K562 (cell line): ENCODE measurements around the gene ADGRB3. TPM values are rescaled to one million over a fixed set of nuclear protein-coding genes. Genes with fewer than 3 reads are reported as not detected.

Source experiments
- ATAC-seq: fragments of 200-7000 bp; cut with Tn5 transposase; 3 replicates; pipeline ENCODE4 v1.9.1; 2020; ENCODE audit warnings: moderate library complexity
- BruUV-seq: library from RNA; stranded (reverse); fragments of 400-500 nt; replicated peaks from 2 replicates; lab custom pipeline; 2021; lab: Mats Ljungman, UMichigan
- CTCF ChIA-PET: fragments of 300-600 bp; formaldehyde crosslinking; extraction: SDS; loops from one replicate; lab custom pipeline; 2021; ENCODE audit warnings: low intra/inter-chr PET ratio; lab: Yijun Ruan, JAX
- POLR2A ChIA-PET: fragments of 300-600, 350-650 bp; sonication (Branson Sonifier 250); formaldehyde crosslinking; extraction: SDS; loops from one replicate; lab custom pipeline; 2021; ENCODE audit warnings: antibody characterized with exemption, inconsistent platforms; lab: Yijun Ruan, JAX
- DNase-seq, 4 experiments: peaks; one replicate each; pipeline versions ENCODE4 v3.0.0 to v3.0.0-alpha.2; 2011 to 2018; ENCODE audit warnings: low spot score in 3 of 4, mixed read lengths in 3 of 4; ENCODE audit errors: extremely low read depth in 1 of 4
- FAIRE-seq: peaks from 2 replicates; lab custom pipeline; 2011; peaks lifted over from hg19 to GRCh38; lab: Jason Lieb, UNC
- H2AFZ ChIP-seq: 2 replicates; pipeline ENCODE4 v1.6.0; 2011; ENCODE audit warnings: low read depth, low read length, control low read depth, inconsistent platforms
- H3K27ac ChIP-seq: fragments of 200-600 bp; 3 replicates; pipeline ENCODE4 v1.8.0; 2011; ENCODE audit warnings: low read depth, mild to moderate bottlenecking, control low read depth, inconsistent platforms, low read length, moderate library complexity, mixed read lengths; ENCODE audit errors: extremely low read depth
- H3K27me3 ChIP-seq, 2 experiments: fragments of 300-600 bp in 1 of 2; 2 replicates in 1 of 2; 3 replicates in 1 of 2; pipeline versions ENCODE4 v1.6.0 to v1.8.0; 2011; ENCODE audit warnings: inconsistent platforms in 2 of 2, low read length in 2 of 2, mild to moderate bottlenecking in 1 of 2, mixed read lengths in 1 of 2, moderate library complexity in 1 of 2; ENCODE audit not compliant: control insufficient read depth in 2 of 2, insufficient read depth in 2 of 2
- H3K36me3 ChIP-seq: fragments of 300-600 bp; 3 replicates; pipeline ENCODE4 v1.8.0; 2011; ENCODE audit warnings: mild to moderate bottlenecking, low read length, inconsistent platforms; ENCODE audit not compliant: control insufficient read depth, insufficient read depth
- H3K4me1 ChIP-seq, 2 experiments: fragments of 200-600 bp in 1 of 2; replicated peaks in 1 of 2; 2 replicates in 1 of 2; 3 replicates in 1 of 2; pipeline versions ENCODE4 v1.5.1 to v1.8.0; 2011; ENCODE audit warnings: inconsistent platforms in 2 of 2, low read length in 2 of 2, mild to moderate bottlenecking in 1 of 2, mixed read lengths in 1 of 2, moderate library complexity in 1 of 2; ENCODE audit not compliant: control insufficient read depth in 2 of 2, insufficient read depth in 2 of 2
- H3K4me2 ChIP-seq: 2 replicates; pipeline ENCODE4 v1.6.1; 2011; ENCODE audit warnings: low read length, control low read depth, inconsistent platforms, mixed read lengths; ENCODE audit not compliant: insufficient read depth
- H3K4me3 ChIP-seq: fragments of 200-600 bp; sonication (generic), shearing (Covaris generic); 2 replicates; pipeline ENCODE4 v1.5.1; 2016; ENCODE audit warnings: control low read depth, inconsistent platforms
- H3K79me2 ChIP-seq: fragments of 200-600 bp; 3 replicates; pipeline ENCODE4 v1.8.0; 2011; ENCODE audit warnings: low read length, inconsistent platforms; ENCODE audit not compliant: control insufficient read depth, insufficient read depth
- H3K9ac ChIP-seq, 2 experiments: 2 replicates each; pipeline versions ENCODE4 v1.6.0 to v1.6.1; 2011; ENCODE audit warnings: low read depth in 2 of 2, low read length in 2 of 2, control low read depth in 1 of 2, inconsistent platforms in 1 of 2, mild to moderate bottlenecking in 1 of 2, mixed read lengths in 1 of 2; ENCODE audit not compliant: insufficient read depth in 1 of 2
- H3K9me1 ChIP-seq: one replicate; pipeline ENCODE4 v1.6.0; 2011; ENCODE audit warnings: inconsistent platforms, mild to moderate bottlenecking, low read length, moderate library complexity; ENCODE audit not compliant: control insufficient read depth, insufficient read depth
- H3K9me3 ChIP-seq: replicated peaks from 2 replicates; pipeline ENCODE4 v1.5.1; 2011; ENCODE audit warnings: low read depth, low read length, inconsistent platforms; ENCODE audit not compliant: control insufficient read depth, insufficient read depth
- H4K20me1 ChIP-seq: replicated peaks from 2 replicates; pipeline ENCODE4 v1.6.1; 2011; ENCODE audit warnings: low read length, inconsistent platforms, mixed read lengths; ENCODE audit not compliant: control insufficient read depth, insufficient read depth
- DACH1 ChIP-seq: fragments of 450-650 bp; IDR thresholded peaks from 2 replicates; pipeline ENCODE4 v1.6.1; 2018; ENCODE audit not compliant: partially characterized antibody
- LCOR ChIP-seq: sonication (generic); formaldehyde crosslinking; IDR thresholded peaks from 2 replicates; pipeline ENCODE4 v1.8.0; 2022; ENCODE audit warnings: mild to moderate bottlenecking, missing genetic modification reagents
- SRSF9 ChIP-seq: fragments of 200-400 bp; formaldehyde crosslinking; IDR thresholded peaks from 2 replicates; pipeline ENCODE4 v1.6.1; 2017; ENCODE audit warnings: low read depth, low read length, borderline replicate concordance
- TSC22D4 ChIP-seq: fragments of 450-650 bp; IDR thresholded peaks from 2 replicates; pipeline ENCODE4 v1.6.1; 2016; ENCODE audit warnings: missing genetic modification characterization, missing biosample characterization, control low read depth
- ZNF280B ChIP-seq: fragments of 250-450 bp; sonication (Bioruptor Pico); IDR thresholded peaks from 2 replicates; pipeline ENCODE4 v1.5.1; 2021; ENCODE audit warnings: mild to moderate bottlenecking
- WGBS: fragments of 100-300 bp; shearing (Covaris generic); methylation state at CpG from one replicate; pipeline ENCODE4 v1.1.6; 2016; ENCODE audit warnings: low coverage, mixed read lengths; ENCODE audit not compliant: insufficient coverage; ENCODE audit errors: missing lambda C conversion rate; 5-methylcytosine and 5-hydroxymethylcytosine counted together
- in situ Hi-C: fragments of 300-500 bp; cut with MboI; formaldehyde crosslinking; loops from 4 replicates; pipeline ENCODE4 v1.15.0; 2018; ENCODE audit warnings: inconsistent platforms, mixed read lengths
- intact Hi-C: fragments of 100-400 bp; cut with micrococcal nuclease; formaldehyde crosslinking; loops from 2 replicates; pipeline ENCODE4 v1.14.2; 2022
- polyA plus RNA-seq, 8 experiments: library from polyadenylated mRNA; depleted of rRNA in 4 of 8; stranded (reverse) in 5 of 8; unstranded in 3 of 8; fragments of >200 nt; fragmentation: Nextera tagmentation in 2 of 8; fragmentation: Illumina TruSeq in 1 of 8; extraction: Ambion mirVana in 2 of 8; extraction: Trizol in 1 of 8; gene quantifications; 2 replicates each; pipeline versions ENCODE4 v1.2.1 to v1.2.3, GENCODE V29; 2011 to 2014; ENCODE audit warnings: inconsistent platforms in 1 of 8, missing spikeins in 1 of 8
- total RNA-seq, 7 experiments: library from RNA; depleted of rRNA in 6 of 7; stranded (reverse); fragments of >200 nt in 6 of 7; fragmentation: Illumina TruSeq in 2 of 7; extraction: Trizol in 2 of 7; gene quantifications; 2 replicates each; pipeline versions ENCODE4 v1.2.1 to v1.2.3, GENCODE V29; 2011 to 2021; ENCODE audit warnings: low replicate concordance in 1 of 7
- TF ChIP-seq, protein P1 (sequence below): fragments of 250-450 bp; sonication (Bioruptor Pico); IDR thresholded peaks from 2 replicates; pipeline ENCODE4 v1.5.0; 2020; ENCODE audit warnings: mild to moderate bottlenecking
- TF ChIP-seq, protein P2 (sequence below), 2 experiments: fragments of 450-650 bp; IDR thresholded peaks; 2 replicates each; pipeline ENCODE4 v1.6.1; 2016; ENCODE audit warnings: mild to moderate bottlenecking in 2 of 2, borderline replicate concordance in 1 of 2, low read depth in 1 of 2, moderate library complexity in 1 of 2

The ADGRB3 gene
- total and polyA plus RNA-seq, 9 of the 15 experiments (the other 6 are each of a cell fraction or from before 2014, with no cell fraction given): 0.90 to 7.8 (median 2.4) TPM

GRCh38 chr6:69181964-69182363 is 546.9 kb downstream of the ADGRB3 start:
- in situ Hi-C loops: no loop called here
- H3K4me2 ChIP-seq: no peak overlapping the region
- H2AFZ ChIP-seq: no peak overlapping the region
- BruUV-seq: no TSS peak
- no peak overlapping the region for H3K9ac ChIP-seq
- 0% methylated on average over 3 of the region's 3 CpGs for WGBS
- intact Hi-C loops: no loop called here
- no peaks in the 10 kb centered on the region for H3K27me3 ChIP-seq
- CTCF ChIA-PET: no interaction called here
- no peak for TF ChIP-seq SRSF9
- TF ChIP-seq DACH1: no peak
- TF ChIP-seq, protein P1, sequence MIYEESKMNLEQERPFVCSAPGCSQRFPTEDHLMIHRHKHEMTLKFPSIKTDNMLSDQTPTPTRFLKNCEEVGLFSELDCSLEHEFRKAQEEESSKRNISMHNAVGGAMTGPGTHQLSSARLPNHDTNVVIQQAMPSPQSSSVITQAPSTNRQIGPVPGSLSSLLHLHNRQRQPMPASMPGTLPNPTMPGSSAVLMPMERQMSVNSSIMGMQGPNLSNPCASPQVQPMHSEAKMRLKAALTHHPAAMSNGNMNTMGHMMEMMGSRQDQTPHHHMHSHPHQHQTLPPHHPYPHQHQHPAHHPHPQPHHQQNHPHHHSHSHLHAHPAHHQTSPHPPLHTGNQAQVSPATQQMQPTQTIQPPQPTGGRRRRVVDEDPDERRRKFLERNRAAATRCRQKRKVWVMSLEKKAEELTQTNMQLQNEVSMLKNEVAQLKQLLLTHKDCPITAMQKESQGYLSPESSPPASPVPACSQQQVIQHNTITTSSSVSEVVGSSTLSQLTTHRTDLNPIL (CRISPR knock-in tag): no peak
- TF ChIP-seq ZNF280B (CRISPR knock-in tag): no peak
- TF ChIP-seq TSC22D4 (tag): no peak
- TF ChIP-seq, protein P2, sequence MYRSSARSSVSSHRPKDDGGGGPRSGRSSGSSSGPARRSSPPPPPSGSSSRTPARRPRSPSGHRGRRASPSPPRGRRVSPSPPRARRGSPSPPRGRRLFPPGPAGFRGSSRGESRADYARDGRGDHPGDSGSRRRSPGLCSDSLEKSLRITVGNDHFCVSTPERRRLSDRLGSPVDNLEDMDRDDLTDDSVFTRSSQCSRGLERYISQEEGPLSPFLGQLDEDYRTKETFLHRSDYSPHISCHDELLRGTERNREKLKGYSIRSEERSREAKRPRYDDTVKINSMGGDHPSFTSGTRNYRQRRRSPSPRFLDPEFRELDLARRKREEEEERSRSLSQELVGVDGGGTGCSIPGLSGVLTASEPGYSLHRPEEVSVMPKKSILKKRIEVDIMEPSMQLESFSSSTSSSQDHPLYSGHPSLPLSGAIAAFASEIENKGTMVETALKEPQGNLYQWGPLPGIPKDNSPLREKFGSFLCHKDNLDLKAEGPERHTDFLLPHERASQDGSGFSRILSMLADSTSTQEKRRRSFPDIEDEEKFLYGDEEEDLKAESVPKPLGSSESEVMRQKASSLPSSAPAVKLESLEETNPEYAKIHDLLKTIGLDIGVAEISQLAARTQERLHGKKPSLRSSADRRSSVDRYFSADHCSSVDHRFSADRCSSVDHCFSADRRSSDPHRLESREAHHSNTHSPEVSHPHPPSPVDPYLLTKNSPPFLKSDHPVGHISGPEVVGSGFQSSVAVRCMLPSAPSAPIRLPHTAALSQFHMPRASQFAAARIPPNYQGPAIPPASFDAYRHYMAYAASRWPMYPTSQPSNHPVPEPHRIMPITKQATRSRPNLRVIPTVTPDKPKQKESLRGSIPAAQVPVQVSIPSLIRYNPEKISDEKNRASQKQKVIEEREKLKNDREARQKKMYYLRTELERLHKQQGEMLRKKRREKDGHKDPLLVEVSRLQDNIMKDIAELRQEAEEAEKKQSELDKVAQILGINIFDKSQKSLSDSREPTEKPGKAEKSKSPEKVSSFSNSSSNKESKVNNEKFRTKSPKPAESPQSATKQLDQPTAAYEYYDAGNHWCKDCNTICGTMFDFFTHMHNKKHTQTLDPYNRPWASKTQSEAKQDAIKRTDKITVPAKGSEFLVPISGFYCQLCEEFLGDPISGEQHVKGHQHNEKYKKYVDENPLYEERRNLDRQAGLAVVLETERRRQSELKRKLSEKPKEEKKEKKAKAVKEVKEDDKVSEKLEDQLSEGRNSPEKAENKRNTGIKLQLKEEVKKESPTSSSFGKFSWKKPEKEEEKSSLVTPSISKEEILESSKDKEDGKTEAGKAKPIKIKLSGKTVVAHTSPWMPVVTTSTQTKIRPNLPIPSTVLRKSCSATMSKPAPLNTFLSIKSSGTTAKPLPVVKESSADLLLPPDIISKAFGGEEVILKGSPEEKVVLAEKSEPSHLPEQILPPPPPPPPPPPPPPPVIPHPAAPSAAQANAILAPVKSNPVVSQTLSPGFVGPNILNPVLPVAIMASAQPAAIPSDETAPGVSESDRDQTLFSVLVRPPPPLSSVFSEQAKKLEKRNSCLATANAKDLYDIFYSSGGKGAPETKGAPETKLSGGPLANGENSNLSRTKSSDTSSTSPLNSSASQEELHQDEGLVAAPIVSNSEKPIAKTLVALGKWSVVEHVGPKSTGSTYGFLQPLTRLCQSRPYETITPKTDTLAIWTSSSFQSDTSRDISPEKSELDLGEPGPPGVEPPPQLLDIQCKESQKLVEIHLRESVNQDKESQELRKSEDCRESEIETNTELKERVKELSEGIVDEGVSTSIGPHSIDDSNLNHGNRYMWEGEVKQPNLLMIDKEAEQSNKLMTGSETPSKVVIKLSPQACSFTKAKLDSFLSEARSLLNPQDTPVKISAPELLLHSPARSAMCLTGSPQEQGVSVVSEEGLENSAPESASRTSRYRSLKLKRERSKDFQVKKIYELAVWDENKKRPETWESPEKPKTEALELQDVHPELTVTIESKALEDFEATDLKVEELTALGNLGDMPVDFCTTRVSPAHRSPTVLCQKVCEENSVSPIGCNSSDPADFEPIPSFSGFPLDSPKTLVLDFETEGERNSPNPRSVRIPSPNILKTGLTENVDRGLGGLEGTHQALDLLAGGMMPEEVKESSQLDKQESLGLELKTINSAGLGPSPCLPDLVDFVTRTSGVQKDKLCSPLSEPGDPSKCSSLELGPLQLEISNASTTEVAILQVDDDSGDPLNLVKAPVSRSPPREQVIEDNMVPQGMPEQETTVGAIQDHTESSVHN (IDR thresholded peaks at IDR 0.05; ENCODE audit: borderline replicate concordance in 1 of 2, low read depth in 1 of 2): no peak
- TF ChIP-seq LCOR (CRISPR knock-in tag): no peak
- DNase-seq: no peak
- H3K9me1 ChIP-seq: no peaks in the 10 kb centered on the region
- H3K4me1 ChIP-seq: no peaks in the 10 kb centered on the region
- FAIRE-seq: no peak
- no peaks in the 10 kb centered on the region for H3K79me2 ChIP-seq
- no peak overlapping the region for H3K4me3 ChIP-seq
- H3K9me3 ChIP-seq: no peaks in the 10 kb centered on the region
- H3K36me3 ChIP-seq: no peaks in the 10 kb centered on the region
- H3K27ac ChIP-seq: no peak overlapping the region
- no peak for ATAC-seq
- no peaks in the 10 kb centered on the region for H4K20me1 ChIP-seq
- POLR2A ChIA-PET: no interaction called here
